Measurements from ENCODE around the gene MANBA. TPM values are rescaled to one million over a fixed set of nuclear protein-coding genes. Genes with fewer than 3 reads are reported as not detected.

Gene MANBA
- total RNA-seq, 1 donor from 2014 or later: 8.0 TPM

DNA sequence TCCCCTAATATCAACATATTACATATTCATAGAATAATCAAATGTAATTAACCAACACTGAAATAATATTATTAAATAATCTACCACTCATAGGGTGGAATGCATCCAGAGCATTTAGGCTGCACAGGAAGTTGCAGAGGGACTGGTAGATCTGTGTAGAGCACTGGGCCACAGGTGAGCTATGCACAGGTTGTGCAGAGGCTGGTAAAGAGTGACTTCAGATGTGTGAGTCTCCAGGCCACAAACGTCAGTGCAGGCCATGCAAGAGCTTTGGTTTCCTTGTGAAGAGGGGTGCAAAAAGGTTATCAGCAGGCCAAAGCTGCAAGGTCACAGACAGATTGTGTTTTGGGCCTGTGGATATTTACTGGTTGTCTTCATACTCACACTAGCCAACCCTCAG, 25.5 kb upstream of the MANBA start:
- Mint-ChIP-seq H3K27me3 (ENCODE audit: insufficient read depth) (no peaks in the 10 kb centered on the region), H3K4me3 (no peak overlapping the region), H3K36me3 (ENCODE audit: low read depth) (peaks cover 2% of the 10 kb centered on the region), H3K4me1 (ENCODE audit: low read depth) (peaks cover 19% of the 10 kb centered on the region), H3K27ac (peak overlapping the region; percentile 15), H3K9me3 (no peaks in the 10 kb centered on the region)
- intact Hi-C loops (cut with micrococcal nuclease): no loop called here
- DNase-seq (ENCODE audit: low spot score): no peak

DNA sequence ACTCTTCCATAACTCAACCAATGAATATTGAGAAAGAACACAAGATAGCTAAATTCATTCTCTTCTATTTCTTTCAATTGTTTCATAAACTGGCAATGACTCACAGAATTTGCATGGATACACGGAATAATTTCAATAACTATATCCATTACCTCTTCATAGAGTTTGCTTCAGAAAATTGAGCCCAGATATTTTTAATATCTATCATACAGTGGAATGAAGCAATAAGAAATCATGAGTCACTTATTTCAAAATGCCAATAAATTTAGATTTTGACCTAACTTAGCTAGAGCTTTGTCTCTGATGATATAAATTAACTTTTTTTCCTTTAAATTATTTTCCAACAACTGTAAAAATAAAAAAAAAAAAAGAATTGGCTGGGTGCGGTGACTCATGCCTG, 22.2 kb upstream of the MANBA start:
- no peaks in the 10 kb centered on the region for H3K36me3 Mint-ChIP-seq (ENCODE audit: low read depth)
- H3K9me3 Mint-ChIP-seq: no peaks in the 10 kb centered on the region
- no peak overlapping the region for H3K4me3 Mint-ChIP-seq
- intact Hi-C loops (cut with micrococcal nuclease): no loop called here
- H3K27ac Mint-ChIP-seq: no peak overlapping the region
- peaks cover 6% of the 10 kb centered on the region for H3K27me3 Mint-ChIP-seq (ENCODE audit: insufficient read depth)
- no peak for DNase-seq (ENCODE audit: low spot score)
- H3K4me1 Mint-ChIP-seq (ENCODE audit: low read depth): peaks cover 5% of the 10 kb centered on the region

DNA sequence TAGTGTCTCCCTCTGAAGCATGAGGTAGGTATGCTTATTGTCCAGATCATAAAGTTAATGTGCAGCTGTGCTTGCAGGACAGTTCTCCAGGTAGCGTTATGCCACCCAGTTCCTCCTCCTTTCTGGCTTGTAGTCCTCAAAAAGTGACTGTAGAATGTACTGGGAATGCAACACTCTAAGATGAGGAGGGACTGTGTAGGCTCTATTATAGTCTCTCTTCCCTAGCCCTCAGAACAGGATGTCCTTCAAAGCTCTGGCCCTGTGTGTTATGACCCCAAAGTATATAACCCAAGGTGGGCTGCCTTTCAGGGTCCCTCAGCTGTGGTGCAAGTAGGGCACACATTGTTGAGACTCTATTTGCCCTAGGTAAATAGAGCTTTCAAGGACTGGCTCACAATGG, 20.8 kb upstream of the MANBA start:
- Mint-ChIP-seq H3K9me3 (no peaks in the 10 kb centered on the region), H3K27ac (no peak overlapping the region), H3K27me3 (ENCODE audit: insufficient read depth) (peaks cover 6% of the 10 kb centered on the region), H3K36me3 (ENCODE audit: low read depth) (no peaks in the 10 kb centered on the region), H3K4me1 (ENCODE audit: low read depth) (no peaks in the 10 kb centered on the region), H3K4me3 (no peak overlapping the region)
- intact Hi-C loops (cut with micrococcal nuclease): no loop called here
- no peak for DNase-seq (ENCODE audit: low spot score)

DNA sequence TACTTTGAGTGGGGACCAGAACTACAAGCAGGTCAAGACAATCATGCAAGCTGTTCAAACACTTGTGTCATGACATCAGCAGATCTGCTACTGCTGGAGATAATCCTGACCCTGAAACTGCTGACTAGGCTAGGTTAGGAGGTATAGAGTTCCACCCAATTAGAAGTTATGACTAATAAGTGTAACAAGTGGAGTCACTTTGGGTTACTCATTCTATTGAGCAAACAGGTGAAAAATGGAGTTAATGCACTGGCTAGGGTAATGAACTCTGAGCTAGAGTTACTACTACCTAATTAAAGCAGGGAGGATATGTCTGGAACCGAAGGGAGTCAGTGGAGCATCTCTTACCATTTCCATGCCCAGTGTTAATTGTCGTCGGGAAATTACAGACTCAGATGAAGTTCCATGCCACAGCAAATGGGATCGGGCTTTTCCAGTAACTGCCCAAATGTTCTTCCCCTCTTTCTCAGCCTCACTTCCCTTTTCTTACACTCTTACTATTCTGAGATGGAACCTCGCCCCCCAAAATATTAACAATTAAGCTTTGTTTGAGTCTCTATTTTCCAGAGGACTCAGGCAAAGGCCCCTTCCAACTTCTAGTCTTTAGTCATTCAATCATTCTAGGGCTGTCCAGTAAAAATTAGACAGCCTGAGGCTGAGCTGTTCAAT, 19.8 kb upstream of the MANBA start:
- H3K4me3 Mint-ChIP-seq: no peak overlapping the region
- H3K36me3 Mint-ChIP-seq (ENCODE audit: low read depth): no peaks in the 10 kb centered on the region
- intact Hi-C loops (cut with micrococcal nuclease): no loop called here
- no peaks in the 10 kb centered on the region for H3K4me1 Mint-ChIP-seq (ENCODE audit: low read depth)
- DNase-seq (ENCODE audit: low spot score): no peak
- no peak overlapping the region for H3K27ac Mint-ChIP-seq
- peaks cover 6% of the 10 kb centered on the region for H3K27me3 Mint-ChIP-seq (ENCODE audit: insufficient read depth)
- no peaks in the 10 kb centered on the region for H3K9me3 Mint-ChIP-seq

DNA sequence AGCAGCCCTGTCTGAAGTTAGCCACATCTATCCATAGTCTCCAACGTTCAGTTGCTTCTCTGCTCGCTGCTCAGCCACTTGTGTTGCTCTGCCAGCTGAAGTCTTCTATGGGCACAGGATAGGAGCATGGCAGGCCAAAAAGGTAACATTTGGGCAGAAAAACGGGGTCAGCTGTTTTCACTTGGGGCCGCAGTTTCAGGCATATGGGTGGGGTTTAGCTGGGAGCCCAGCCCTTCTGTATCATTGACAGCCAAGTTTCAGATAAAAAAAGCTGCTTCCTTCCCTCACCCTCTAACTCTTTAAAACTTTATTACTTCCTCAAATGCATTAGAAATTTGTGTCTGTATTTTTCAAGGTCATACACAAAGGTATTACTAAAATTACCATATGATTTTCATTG, 18.4 kb upstream of the MANBA start:
- Mint-ChIP-seq H3K9me3 (no peaks in the 10 kb centered on the region), H3K36me3 (ENCODE audit: low read depth) (no peaks in the 10 kb centered on the region), H3K27me3 (ENCODE audit: insufficient read depth) (peaks cover 7% of the 10 kb centered on the region), H3K27ac (no peak overlapping the region), H3K4me3 (no peak overlapping the region), H3K4me1 (ENCODE audit: low read depth) (no peaks in the 10 kb centered on the region)
- intact Hi-C loops (cut with micrococcal nuclease): no loop called here
- no peak for DNase-seq (ENCODE audit: low spot score)

- Mint-ChIP-seq H3K27me3 (ENCODE audit: insufficient read depth) (peaks cover 7% of the 10 kb centered on the region), H3K9me3 (no peaks in the 10 kb centered on the region), H3K36me3 (ENCODE audit: low read depth) (no peaks in the 10 kb centered on the region), H3K4me1 (ENCODE audit: low read depth) (no peaks in the 10 kb centered on the region), H3K4me3 (no peak overlapping the region), H3K27ac (no peak overlapping the region)
- no peak for DNase-seq (ENCODE audit: low spot score)
- intact Hi-C loops (cut with micrococcal nuclease): no loop called here
Observed at GRCh38 chr4:102778720-102779119, 18.0 kb upstream of the MANBA start.

- Mint-ChIP-seq H3K27me3 (ENCODE audit: insufficient read depth) (peaks cover 7% of the 10 kb centered on the region), H3K4me3 (no peak overlapping the region), H3K36me3 (ENCODE audit: low read depth) (no peaks in the 10 kb centered on the region), H3K9me3 (no peaks in the 10 kb centered on the region), H3K27ac (no peak overlapping the region), H3K4me1 (ENCODE audit: low read depth) (no peaks in the 10 kb centered on the region)
- intact Hi-C loops (cut with micrococcal nuclease): no loop called here
- no peak for DNase-seq (ENCODE audit: low spot score)
Observed at GRCh38 chr4:102775805-102776204, 15.0 kb upstream of the MANBA start.

DNA sequence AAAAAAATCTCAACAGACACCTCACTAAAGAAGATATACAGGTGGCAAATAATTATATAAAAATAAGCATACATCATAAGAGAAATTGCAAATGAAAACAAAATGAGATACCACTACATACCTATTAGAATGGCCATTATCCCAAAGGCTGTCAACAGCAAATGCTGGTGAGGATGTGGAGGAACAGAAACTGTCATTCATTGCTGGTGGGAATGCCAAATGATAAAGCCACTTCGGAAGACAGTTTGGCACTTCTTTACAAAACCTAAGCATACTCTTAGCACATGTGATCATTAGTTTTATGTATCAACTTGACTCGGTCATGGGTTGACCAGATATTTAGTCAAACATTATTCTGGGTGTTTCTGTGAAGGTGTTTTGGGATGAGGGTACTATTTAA, 13.5 kb upstream of the MANBA start:
- Mint-ChIP-seq H3K9me3 (no peaks in the 10 kb centered on the region), H3K27ac (no peak overlapping the region)

GRCh38 chr4:102772738-102773340, 12.1 kb upstream of the MANBA start:
- no peaks in the 10 kb centered on the region for H3K36me3 Mint-ChIP-seq (ENCODE audit: low read depth)
- no peak overlapping the region for H3K4me3 Mint-ChIP-seq
- intact Hi-C loops (cut with micrococcal nuclease): no loop called here
- DNase-seq (ENCODE audit: low spot score): no peak
- no peaks in the 10 kb centered on the region for H3K4me1 Mint-ChIP-seq (ENCODE audit: low read depth)
- no peaks in the 10 kb centered on the region for H3K9me3 Mint-ChIP-seq
- no peak overlapping the region for H3K27ac Mint-ChIP-seq
- H3K27me3 Mint-ChIP-seq (ENCODE audit: insufficient read depth): peaks cover 5% of the 10 kb centered on the region

More for the DNA sequence above, 13.5 kb upstream of the MANBA start:
- H3K4me3 Mint-ChIP-seq: no peak overlapping the region
- intact Hi-C loops (cut with micrococcal nuclease): no loop called here
- H3K4me1 Mint-ChIP-seq (ENCODE audit: low read depth): no peaks in the 10 kb centered on the region
- DNase-seq (ENCODE audit: low spot score): no peak
- peaks cover 8% of the 10 kb centered on the region for H3K27me3 Mint-ChIP-seq (ENCODE audit: insufficient read depth)
- no peaks in the 10 kb centered on the region for H3K36me3 Mint-ChIP-seq (ENCODE audit: low read depth)

GRCh38 chr4:102764901-102765300, 4.1 kb upstream of the MANBA start:
- Mint-ChIP-seq H3K4me3 (no peak overlapping the region), H3K27me3 (ENCODE audit: insufficient read depth) (peaks cover 13% of the 10 kb centered on the region), H3K27ac (no peak overlapping the region), H3K36me3 (ENCODE audit: low read depth) (peaks cover 1% of the 10 kb centered on the region), H3K4me1 (ENCODE audit: low read depth) (peaks cover 14% of the 10 kb centered on the region), H3K9me3 (no peaks in the 10 kb centered on the region)
- intact Hi-C loops (cut with micrococcal nuclease): loop anchor here (5.0 kb wide), 1 partner anchor 37 kb away; no protein-coding TSS in a partner anchor
- no peak for DNase-seq (ENCODE audit: low spot score)

DNA sequence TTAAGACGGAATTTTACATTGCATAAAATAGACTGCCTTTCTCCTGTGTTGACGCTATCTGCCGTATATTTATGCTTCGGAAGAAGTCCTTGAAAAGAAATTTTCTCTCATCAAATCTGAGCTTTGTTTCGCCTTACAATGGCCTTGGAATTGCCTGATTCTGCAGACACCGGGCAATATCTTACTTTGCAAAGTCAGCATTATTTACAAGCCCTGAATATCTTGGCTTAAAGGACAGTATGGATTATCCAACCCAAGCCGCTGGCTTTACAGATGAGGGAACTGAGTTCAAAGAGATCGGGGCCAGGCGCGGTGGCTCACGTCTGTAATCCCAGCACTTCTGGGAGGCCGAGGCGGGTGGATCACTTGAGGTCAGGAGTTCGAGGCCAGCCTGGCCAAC, 1.1 kb upstream of the MANBA start:
- Mint-ChIP-seq H3K36me3 (ENCODE audit: low read depth) (peaks cover 7% of the 10 kb centered on the region), H3K9me3 (no peaks in the 10 kb centered on the region), H3K27ac (no peak overlapping the region), H3K4me3 (peak overlapping the region; percentile 96), H3K4me1 (ENCODE audit: low read depth) (peaks cover 31% of the 10 kb centered on the region), H3K27me3 (ENCODE audit: insufficient read depth) (peaks cover 13% of the 10 kb centered on the region)
- intact Hi-C loops (cut with micrococcal nuclease): loop anchor here (1.0 to 5.0 kb wide), 8 partner anchors 15 to 417 kb away; partner anchors contain the start of genes BDH2, CISD2, SLC39A8 and SLC9B2
- DNase-seq (ENCODE audit: low spot score): no peak

GRCh38 chr4:102761296-102761701, 531 bp upstream of the MANBA start:
- Mint-ChIP-seq H3K9me3 (no peaks in the 10 kb centered on the region), H3K27me3 (ENCODE audit: insufficient read depth) (peaks cover 13% of the 10 kb centered on the region), H3K36me3 (ENCODE audit: low read depth) (peaks cover 7% of the 10 kb centered on the region), H3K4me1 (ENCODE audit: low read depth) (peaks cover 31% of the 10 kb centered on the region), H3K4me3 (peak overlapping the region; percentile 96), H3K27ac (peak overlapping the region; percentile 49)
- intact Hi-C loops (cut with micrococcal nuclease): loop anchor here (1.0 to 5.0 kb wide), 8 partner anchors 16 to 416 kb away; partner anchors contain the start of genes BDH2, CISD2, SLC39A8 and SLC9B2
- DNase-seq (ENCODE audit: low spot score): no peak

DNA sequence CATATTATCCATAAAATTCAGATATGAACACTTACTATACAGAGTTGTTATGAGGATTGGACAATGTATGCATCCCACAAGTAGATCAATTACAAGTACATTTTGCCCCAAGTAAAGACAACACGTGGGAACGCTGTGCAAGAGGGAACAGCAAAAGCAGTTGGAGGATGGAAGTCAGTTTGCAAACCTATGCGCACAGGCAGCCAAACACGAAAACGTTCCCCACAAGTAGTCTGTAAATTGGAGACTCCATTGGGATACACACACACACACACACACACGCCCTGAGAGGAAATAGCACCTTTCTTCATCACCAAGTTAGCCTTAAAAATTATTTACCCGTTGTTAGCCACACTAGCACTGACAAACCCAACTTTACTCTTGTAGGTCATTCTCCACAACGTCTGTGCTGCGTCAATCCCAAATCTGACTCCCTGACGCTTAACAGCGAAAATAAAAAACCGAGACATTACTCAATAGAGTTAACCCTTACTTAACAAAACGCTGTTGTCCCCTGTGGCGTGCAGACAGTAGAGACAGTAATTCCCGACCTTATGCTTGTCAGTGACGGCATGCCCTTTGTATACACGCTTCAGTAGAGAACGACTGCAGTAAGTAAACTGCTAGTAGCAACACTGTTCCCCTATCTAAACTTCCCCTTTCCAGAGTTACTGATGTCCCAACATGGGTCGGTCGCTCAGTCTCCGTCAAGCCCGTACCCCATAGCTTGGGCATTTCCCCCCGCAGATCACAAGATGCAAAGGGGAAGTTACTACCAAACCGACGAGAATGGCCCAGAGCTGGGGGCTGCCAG, 730 bp downstream of the MANBA start:
- H3K9me3 Mint-ChIP-seq: no peaks in the 10 kb centered on the region
- peaks cover 31% of the 10 kb centered on the region for H3K4me1 Mint-ChIP-seq (ENCODE audit: low read depth)
- H3K27me3 Mint-ChIP-seq (ENCODE audit: insufficient read depth): peaks cover 7% of the 10 kb centered on the region
- peaks cover 7% of the 10 kb centered on the region for H3K36me3 Mint-ChIP-seq (ENCODE audit: low read depth)
- peak; percentile 4 for DNase-seq (ENCODE audit: low spot score)
- intact Hi-C loops (cut with micrococcal nuclease): loop anchor here (1.0 to 5.0 kb wide), 8 partner anchors 29 to 415 kb away; partner anchors contain the start of genes SLC39A8 and SLC9B1
- H3K4me3 Mint-ChIP-seq: peak overlapping the region; percentile 96
- peak overlapping the region; percentile 90 for H3K27ac Mint-ChIP-seq
